AG10803 (cell line): ENCODE results near the gene PARD6B.
A peak's percentile ranks its signal among the peaks of the same experiment; 100 is the strongest.
"Not testable (repeated sequence)": the region's sequence is repeated elsewhere in the genome, so short reads cannot be mapped to it uniquely, and the experiment has no call there.

Experiments used
- DNase-seq: peaks from one replicate; pipeline ENCODE4 v3.0.0; 2010; ENCODE audit warnings: low read depth
- H3K4me3 ChIP-seq: 2 replicates; pipeline ENCODE4 v1.5.1; 2011; ENCODE audit warnings: mild to moderate bottlenecking, low read length, control low read depth
- CTCF ChIP-seq: conservative IDR thresholded peaks from 2 replicates; pipeline ENCODE4 v1.5.1; 2011; ENCODE audit warnings: mild to moderate bottlenecking, low read length, control low read depth, inconsistent platforms

PARD6B gene

GRCh38 chr20:50794846-50795634, 63.7 kb downstream of the PARD6B start, which contains the start of gene BCAS4:
Gene BCAS4 (plus strand): TSS chr20:50795061. CDS start chr20:50795084, 23 bp downstream.
- H3K4me3 ChIP-seq: peak within 1 kb of the TSS; percentile 78
- peak; percentile 53 for TF ChIP-seq CTCF
- peak; percentile 78 for DNase-seq

GRCh38 chr20:50797142-50797541, 65.8 kb downstream of the PARD6B start:
- no peak for TF ChIP-seq CTCF
- no peak for DNase-seq
- H3K4me3 ChIP-seq: no peak overlapping the region

- no peak for DNase-seq
- no peak overlapping the region for H3K4me3 ChIP-seq
- no peak for TF ChIP-seq CTCF
These were observed 67.3 kb downstream of the PARD6B start for GRCh38 chr20:50798650-50799049.

- H3K4me3 ChIP-seq: no peak overlapping the region
- DNase-seq: no peak
- no peak for TF ChIP-seq CTCF
These were observed 68.0 kb downstream of the PARD6B start for GRCh38 chr20:50799176-50799889.

- no peak overlapping the region for H3K4me3 ChIP-seq
- DNase-seq: no peak
- TF ChIP-seq CTCF: no peak
These were observed 68.6 kb downstream of the PARD6B start for GRCh38 chr20:50799890-50800550.

- not testable (repeated sequence) for DNase-seq
These were observed 69.8 kb downstream of the PARD6B start for GRCh38 chr20:50800986-50801746.

GRCh38 chr20:50801747-50802125, 70.4 kb downstream of the PARD6B start:
- TF ChIP-seq CTCF: no peak
- no peak overlapping the region for H3K4me3 ChIP-seq
- no peak for DNase-seq

More at GRCh38 chr20:50800986-50801746, 69.8 kb downstream of the PARD6B start:
- H3K4me3 ChIP-seq: not testable (repeated sequence)
